ENCODE results near the gene MPHOSPH6. TPM values are rescaled to one million over a fixed set of nuclear protein-coding genes. Genes with fewer than 3 reads are reported as not detected.
"Not testable (repeated sequence)": the region's sequence is repeated elsewhere in the genome, so short reads cannot be mapped to it uniquely, and the experiment has no call there.

Gene MPHOSPH6
- total RNA-seq, 1 donor from 2014 or later = 11.3 TPM

- no peaks in the 10 kb centered on the region for H3K4me1 ChIP-seq
- H3K36me3 ChIP-seq = no peaks in the 10 kb centered on the region
- TF ChIP-seq CTCF (IDR thresholded peaks at IDR 0.05; ENCODE audit: borderline replicate concordance) = no peak
- peaks cover 9% of the 10 kb centered on the region for H3K9me3 ChIP-seq (replicated peaks)
- intact Hi-C loops (cut with micrococcal nuclease) = no loop called here
- no peaks in the 10 kb centered on the region for H3K27me3 ChIP-seq (ENCODE audit: low read depth)
- no peak for DNase-seq
- no peak overlapping the region for H3K27ac ChIP-seq (replicated peaks)
- no peak overlapping the region for H3K4me3 ChIP-seq
These were observed 45.4 kb downstream of the MPHOSPH6 start for GRCh38 chr16:82124651-82125050.

- Histone ChIP-seq H3K4me3 (no peak overlapping the region), H3K27me3 (ENCODE audit: low read depth) (no peaks in the 10 kb centered on the region), H3K27ac (replicated peaks) (no peak overlapping the region), H3K9me3 (replicated peaks) (peaks cover 2% of the 10 kb centered on the region), H3K4me1 (no peaks in the 10 kb centered on the region), H3K36me3 (no peaks in the 10 kb centered on the region)
- TF ChIP-seq CTCF (IDR thresholded peaks at IDR 0.05; ENCODE audit: borderline replicate concordance) = no peak
- DNase-seq = no peak
- intact Hi-C loops (cut with micrococcal nuclease) = no loop called here
These were observed 50.6 kb downstream of the MPHOSPH6 start for GRCh38 chr16:82119405-82119804.

GRCh38 chr16:82118749-82119148 lies 51.3 kb downstream of the MPHOSPH6 start:
- H3K4me3 ChIP-seq = no peak overlapping the region
- TF ChIP-seq CTCF (IDR thresholded peaks at IDR 0.05; ENCODE audit: borderline replicate concordance) = no peak
- H3K27ac ChIP-seq (replicated peaks) = no peak overlapping the region
- DNase-seq = no peak
- H3K4me1 ChIP-seq = no peaks in the 10 kb centered on the region
- no peaks in the 10 kb centered on the region for H3K9me3 ChIP-seq (replicated peaks)
- H3K36me3 ChIP-seq = no peaks in the 10 kb centered on the region
- H3K27me3 ChIP-seq (ENCODE audit: low read depth) = no peaks in the 10 kb centered on the region
- intact Hi-C loops (cut with micrococcal nuclease) = no loop called here

DNA sequence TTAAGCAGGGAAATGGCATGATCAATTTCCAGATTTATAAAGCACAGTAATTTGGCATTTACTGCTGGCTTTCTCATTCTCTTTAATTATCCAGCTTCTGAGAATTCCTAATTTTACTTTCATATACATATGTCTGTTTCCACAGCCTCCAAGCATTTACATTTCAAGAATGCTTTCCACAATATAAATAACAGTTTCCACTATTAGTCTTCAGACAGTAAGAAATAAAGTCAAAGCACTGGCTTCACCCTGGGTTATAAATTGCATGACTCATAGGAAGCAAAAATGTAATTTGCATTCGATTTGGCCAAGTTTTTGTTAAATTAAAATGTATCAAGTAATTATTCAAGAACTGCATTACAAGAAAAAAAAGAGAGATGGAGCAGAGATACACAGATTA lies 53.5 kb downstream of the MPHOSPH6 start:
- peaks cover 10% of the 10 kb centered on the region for H3K27me3 ChIP-seq (ENCODE audit: low read depth)
- intact Hi-C loops (cut with micrococcal nuclease) = no loop called here
- H3K4me1 ChIP-seq = no peaks in the 10 kb centered on the region
- no peak overlapping the region for H3K27ac ChIP-seq (replicated peaks)
- DNase-seq = no peak
- no peaks in the 10 kb centered on the region for H3K9me3 ChIP-seq (replicated peaks)
- no peak overlapping the region for H3K4me3 ChIP-seq
- no peaks in the 10 kb centered on the region for H3K36me3 ChIP-seq
- TF ChIP-seq CTCF (IDR thresholded peaks at IDR 0.05; ENCODE audit: borderline replicate concordance) = no peak

DNA sequence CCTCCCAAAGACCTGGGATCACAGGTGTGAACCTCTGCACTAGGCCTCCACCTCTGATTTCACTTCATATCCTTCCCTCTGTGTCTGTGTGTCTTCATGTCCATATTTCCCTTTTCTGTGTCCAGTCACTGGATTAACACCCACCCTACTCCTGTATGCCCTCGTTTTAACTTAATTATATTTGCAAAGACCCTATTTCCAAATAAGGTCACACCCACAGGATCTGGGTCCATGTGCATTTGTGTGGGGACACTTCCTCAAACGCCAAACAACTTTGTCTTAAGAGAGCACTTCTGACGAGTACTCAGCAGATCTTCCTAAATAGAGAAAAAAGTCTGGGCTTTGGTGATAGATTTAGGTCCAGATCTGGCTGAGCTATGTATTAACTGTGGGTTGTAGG lies 56.3 kb downstream of the MPHOSPH6 start:
- H3K36me3 ChIP-seq = no peaks in the 10 kb centered on the region
- H3K4me1 ChIP-seq = no peaks in the 10 kb centered on the region
- peaks cover 35% of the 10 kb centered on the region for H3K27me3 ChIP-seq (ENCODE audit: low read depth)
- H3K9me3 ChIP-seq (replicated peaks) = no peaks in the 10 kb centered on the region
- H3K4me3 ChIP-seq = no peak overlapping the region
- H3K27ac ChIP-seq (replicated peaks) = no peak overlapping the region
- TF ChIP-seq CTCF (IDR thresholded peaks at IDR 0.05; ENCODE audit: borderline replicate concordance) = no peak
- intact Hi-C loops (cut with micrococcal nuclease) = no loop called here
- no peak for DNase-seq

GRCh38 chr16:82111944-82112343 lies 58.1 kb downstream of the MPHOSPH6 start:
- Histone ChIP-seq H3K9me3 (replicated peaks) (no peaks in the 10 kb centered on the region), H3K27ac (replicated peaks) (no peak overlapping the region), H3K4me1 (no peaks in the 10 kb centered on the region), H3K4me3 (no peak overlapping the region), H3K27me3 (ENCODE audit: low read depth) (peaks cover 37% of the 10 kb centered on the region), H3K36me3 (no peaks in the 10 kb centered on the region)
- DNase-seq = no peak
- intact Hi-C loops (cut with micrococcal nuclease) = no loop called here
- no peak for TF ChIP-seq CTCF (IDR thresholded peaks at IDR 0.05; ENCODE audit: borderline replicate concordance)

- H3K27ac ChIP-seq (replicated peaks); H3K9me3 ChIP-seq (replicated peaks); H3K4me3 ChIP-seq; H3K4me1 ChIP-seq; intact Hi-C loops (cut with micrococcal nuclease); H3K36me3 ChIP-seq; DNase-seq: not testable (repeated sequence)
- H3K27me3 ChIP-seq (ENCODE audit: low read depth) = peaks cover 37% of the 10 kb centered on the region
These were observed 60.8 kb downstream of the MPHOSPH6 start for GRCh38 chr16:82109266-82109665.

All from left ventricle myocardium inferior (tissue), 1 donor.